Measurements from ENCODE around the gene KCNJ15.

The KCNJ15 gene

DNA sequence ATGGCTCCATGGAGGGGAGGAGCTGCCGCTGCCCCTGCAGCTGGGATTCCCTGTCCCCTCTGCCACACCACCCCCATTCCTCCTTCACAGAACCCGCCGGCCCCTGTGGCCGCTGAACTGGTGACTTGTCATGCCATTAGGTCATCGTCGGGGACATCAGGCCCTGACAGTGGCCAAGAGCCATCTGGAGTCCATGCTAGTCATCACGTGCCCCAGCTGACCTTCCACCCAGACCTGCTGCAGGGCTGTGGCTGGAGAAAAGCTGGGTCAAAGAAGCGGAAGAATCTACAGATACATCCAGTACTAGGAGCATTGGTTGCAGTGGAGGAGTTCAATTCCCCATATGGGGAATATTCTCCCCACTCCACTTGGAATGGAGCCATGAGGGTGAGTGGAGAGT lies 78.1 kb downstream of the KCNJ15 start:
- no peak overlapping the region for H3K4me3 ChIP-seq (replicated peaks; ENCODE audit: low read depth, low read length)
- no peak for TF ChIP-seq CTCF (IDR thresholded peaks at IDR 0.05; ENCODE audit: low read length, missing control alignments)
- no peak for DNase-seq (ENCODE audit: low read depth)

GRCh38 chr21:38337793-38338192 lies 81.0 kb downstream of the KCNJ15 start:
- TF ChIP-seq CTCF (IDR thresholded peaks at IDR 0.05; ENCODE audit: low read length, missing control alignments), result no peak
- no peak for DNase-seq (ENCODE audit: low read depth)
- H3K4me3 ChIP-seq (replicated peaks; ENCODE audit: low read depth, low read length), result no peak overlapping the region

DNA sequence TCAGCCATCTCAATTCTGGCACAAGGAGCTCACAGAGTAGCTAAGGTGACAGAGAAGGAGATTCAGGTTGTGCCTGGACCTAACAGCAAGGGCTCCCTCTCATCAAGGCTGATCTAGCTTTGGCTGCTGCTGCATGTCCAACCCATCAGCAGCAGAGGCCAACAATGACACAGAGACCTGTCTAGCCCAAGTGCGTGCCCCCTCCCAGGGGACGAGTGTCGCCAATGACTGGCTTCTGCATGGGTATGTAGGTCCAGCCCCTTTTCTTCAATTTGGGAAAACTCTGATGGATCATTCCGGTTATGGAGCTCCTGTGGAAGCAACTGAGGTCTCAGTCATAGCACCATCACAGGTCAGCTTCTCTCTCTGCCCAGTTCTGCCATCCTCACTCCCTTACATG lies 83.3 kb downstream of the KCNJ15 start:
- no peak for TF ChIP-seq CTCF (IDR thresholded peaks at IDR 0.05; ENCODE audit: low read length, missing control alignments)
- DNase-seq (ENCODE audit: low read depth), result no peak

GRCh38 chr21:38341546-38342012 lies 84.8 kb downstream of the KCNJ15 start:
- H3K4me3 ChIP-seq (replicated peaks; ENCODE audit: low read depth, low read length), result no peak overlapping the region
- no peak for TF ChIP-seq CTCF (IDR thresholded peaks at IDR 0.05; ENCODE audit: low read length, missing control alignments)
- no peak for DNase-seq (ENCODE audit: low read depth)

More for the DNA sequence above, 83.3 kb downstream of the KCNJ15 start:
- no peak overlapping the region for H3K4me3 ChIP-seq (replicated peaks; ENCODE audit: low read depth, low read length)

GRCh38 chr21:38342739-38343138 lies 85.9 kb downstream of the KCNJ15 start:
- H3K4me3 ChIP-seq (replicated peaks; ENCODE audit: low read depth, low read length), result no peak overlapping the region
- no peak for TF ChIP-seq CTCF (IDR thresholded peaks at IDR 0.05; ENCODE audit: low read length, missing control alignments)
- DNase-seq (ENCODE audit: low read depth), result no peak

DNA sequence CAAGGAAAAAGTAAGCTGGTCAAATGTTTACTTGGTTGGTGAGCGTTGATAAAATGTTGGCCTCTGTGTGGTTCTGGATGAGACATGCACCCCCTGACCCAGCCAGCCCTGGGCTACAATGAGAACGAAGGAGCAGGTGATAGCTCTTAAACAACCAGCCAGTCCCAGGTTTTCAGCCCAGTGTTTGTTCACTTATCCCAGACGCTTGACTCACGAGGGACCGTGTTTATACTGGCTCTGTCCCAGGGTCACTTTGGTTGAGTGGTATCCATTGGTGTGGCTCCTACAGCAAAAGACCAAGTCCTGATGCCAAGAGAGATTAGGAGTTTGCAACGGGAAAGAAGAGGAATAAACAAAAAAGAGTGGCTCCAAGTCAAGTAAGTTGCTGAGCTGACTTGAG lies 86.9 kb downstream of the KCNJ15 start:
- peak; percentile 37 for DNase-seq (ENCODE audit: low read depth)
- H3K4me3 ChIP-seq (replicated peaks; ENCODE audit: low read depth, low read length), result no peak overlapping the region
- TF ChIP-seq CTCF (IDR thresholded peaks at IDR 0.05; ENCODE audit: low read length, missing control alignments), result no peak

- no peak overlapping the region for H3K4me3 ChIP-seq (replicated peaks; ENCODE audit: low read depth, low read length)
- no peak for TF ChIP-seq CTCF (IDR thresholded peaks at IDR 0.05; ENCODE audit: low read length, missing control alignments)
- DNase-seq (ENCODE audit: low read depth), result no peak
Measured at GRCh38 chr21:38346286-38346685, 89.5 kb downstream of the KCNJ15 start.

Data from fibroblast of pulmonary artery (primary cell).